GM12801 (cell line): ENCODE results near the gene IGF2R.

Source experiments
- TF ChIP-seq, protein P1 (sequence below): IDR thresholded peaks from one replicate; pipeline ENCODE4 v1.5.1; 2011; ENCODE audit warnings: control low read depth; ENCODE audit not compliant: insufficient read length; ENCODE audit errors: extremely low read depth

Gene IGF2R

GRCh38 chr6:159972506-159973268 lies 3.8 kb downstream of the IGF2R start:
- TF ChIP-seq, protein P1, sequence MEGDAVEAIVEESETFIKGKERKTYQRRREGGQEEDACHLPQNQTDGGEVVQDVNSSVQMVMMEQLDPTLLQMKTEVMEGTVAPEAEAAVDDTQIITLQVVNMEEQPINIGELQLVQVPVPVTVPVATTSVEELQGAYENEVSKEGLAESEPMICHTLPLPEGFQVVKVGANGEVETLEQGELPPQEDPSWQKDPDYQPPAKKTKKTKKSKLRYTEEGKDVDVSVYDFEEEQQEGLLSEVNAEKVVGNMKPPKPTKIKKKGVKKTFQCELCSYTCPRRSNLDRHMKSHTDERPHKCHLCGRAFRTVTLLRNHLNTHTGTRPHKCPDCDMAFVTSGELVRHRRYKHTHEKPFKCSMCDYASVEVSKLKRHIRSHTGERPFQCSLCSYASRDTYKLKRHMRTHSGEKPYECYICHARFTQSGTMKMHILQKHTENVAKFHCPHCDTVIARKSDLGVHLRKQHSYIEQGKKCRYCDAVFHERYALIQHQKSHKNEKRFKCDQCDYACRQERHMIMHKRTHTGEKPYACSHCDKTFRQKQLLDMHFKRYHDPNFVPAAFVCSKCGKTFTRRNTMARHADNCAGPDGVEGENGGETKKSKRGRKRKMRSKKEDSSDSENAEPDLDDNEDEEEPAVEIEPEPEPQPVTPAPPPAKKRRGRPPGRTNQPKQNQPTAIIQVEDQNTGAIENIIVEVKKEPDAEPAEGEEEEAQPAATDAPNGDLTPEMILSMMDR, result no peak

GRCh38 chr6:159973406-159973805 lies 4.5 kb downstream of the IGF2R start:
- TF ChIP-seq, protein P1, result no peak

- TF ChIP-seq, protein P1, result no peak
Observed at GRCh38 chr6:159973951-159974350, 5.1 kb downstream of the IGF2R start.

GRCh38 chr6:159974932-159975331 lies 6.0 kb downstream of the IGF2R start:
- TF ChIP-seq, protein P1, result no peak

DNA sequence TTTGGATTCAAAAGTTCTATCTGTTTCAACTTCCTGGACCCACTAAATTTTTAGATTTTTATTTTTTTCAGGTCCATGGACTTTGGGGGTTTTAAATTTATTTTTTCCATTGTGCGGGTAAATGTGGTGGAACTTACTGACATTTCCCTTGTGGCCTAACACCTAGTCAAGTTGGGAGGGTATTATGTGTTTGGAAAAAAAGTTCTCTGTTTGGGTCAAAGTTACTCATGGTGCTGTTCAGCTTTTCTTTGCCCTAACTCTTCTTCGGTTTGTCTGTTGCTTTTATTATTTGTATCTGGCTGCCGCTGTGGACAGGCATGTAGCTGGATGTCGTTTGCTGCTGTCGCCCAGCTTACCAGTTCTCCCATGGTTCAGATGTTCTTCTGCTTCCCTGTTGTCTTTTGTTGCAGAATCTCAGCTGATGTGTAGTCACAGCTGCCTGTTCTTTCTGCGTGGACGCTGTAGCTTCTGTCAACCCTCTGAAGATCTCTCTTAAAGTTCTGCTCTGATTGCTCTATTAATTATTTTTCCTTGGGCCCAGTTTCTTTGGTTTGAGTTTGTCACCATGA lies 7.9 kb downstream of the IGF2R start:
- TF ChIP-seq, protein P1, result no peak

- TF ChIP-seq, protein P1, result no peak
Observed at GRCh38 chr6:159977255-159977903, 8.5 kb downstream of the IGF2R start.

DNA sequence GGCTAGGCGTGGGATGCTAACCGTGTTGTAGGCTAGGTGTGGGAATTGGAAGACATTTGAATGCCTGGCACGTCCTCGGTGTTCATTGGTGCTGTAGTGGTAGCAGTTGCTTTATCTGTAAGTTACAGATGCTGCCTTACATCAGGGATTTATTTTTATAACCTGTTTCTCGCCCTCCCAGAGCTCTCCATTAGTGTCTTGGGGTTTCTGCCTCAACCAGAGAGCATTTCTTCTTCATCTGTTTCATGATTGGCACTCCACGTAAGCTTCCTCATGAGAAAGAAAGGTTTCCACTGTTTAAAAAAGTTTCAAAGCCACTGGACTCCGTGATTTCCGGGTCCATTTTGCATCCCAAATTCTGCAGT lies 9.0 kb downstream of the IGF2R start:
- TF ChIP-seq, protein P1, result no peak
